Measurements from ENCODE around the gene BUB3. TPM values are rescaled to one million over a fixed set of nuclear protein-coding genes. Genes with fewer than 3 reads are reported as not detected.

The BUB3 gene
- total and polyA plus RNA-seq, 2 of the 4 experiments (the other 2 are of a cell fraction) = 215 to 384 TPM

GRCh38 chr10:123150271-123150985 is 3.8 kb upstream of the BUB3 start:
- no peak overlapping the region for H3K4ac ChIP-seq (ENCODE audit: low read depth, low read length)
- TF ChIP-seq FOS (IDR thresholded peaks at IDR 0.05; ENCODE audit: low read depth, low read length) (no peak), SMC3 (IDR thresholded peaks at IDR 0.05; ENCODE audit: low read depth, low read length) (no peak), CHD1 (IDR thresholded peaks at IDR 0.05; ENCODE audit: low read depth, low read length) (no peak), RFX5 (IDR thresholded peaks at IDR 0.05; ENCODE audit: low read depth, low read length) (no peak), POLR2A (IDR thresholded peaks at IDR 0.05; ENCODE audit: low read depth, low read length) (no peak), MXI1 (IDR thresholded peaks at IDR 0.05; ENCODE audit: borderline replicate concordance, low read depth, low read length) (no peak), RCOR1 (IDR thresholded peaks at IDR 0.05; ENCODE audit: insufficient replicate concordance, low read length) (no peak), RAD21 (IDR thresholded peaks at IDR 0.05; ENCODE audit: low read length) (no peak), NFE2L2 (IDR thresholded peaks at IDR 0.05; ENCODE audit: low read depth, low read length) (no peak)
- TF ChIP-seq, protein P1, sequence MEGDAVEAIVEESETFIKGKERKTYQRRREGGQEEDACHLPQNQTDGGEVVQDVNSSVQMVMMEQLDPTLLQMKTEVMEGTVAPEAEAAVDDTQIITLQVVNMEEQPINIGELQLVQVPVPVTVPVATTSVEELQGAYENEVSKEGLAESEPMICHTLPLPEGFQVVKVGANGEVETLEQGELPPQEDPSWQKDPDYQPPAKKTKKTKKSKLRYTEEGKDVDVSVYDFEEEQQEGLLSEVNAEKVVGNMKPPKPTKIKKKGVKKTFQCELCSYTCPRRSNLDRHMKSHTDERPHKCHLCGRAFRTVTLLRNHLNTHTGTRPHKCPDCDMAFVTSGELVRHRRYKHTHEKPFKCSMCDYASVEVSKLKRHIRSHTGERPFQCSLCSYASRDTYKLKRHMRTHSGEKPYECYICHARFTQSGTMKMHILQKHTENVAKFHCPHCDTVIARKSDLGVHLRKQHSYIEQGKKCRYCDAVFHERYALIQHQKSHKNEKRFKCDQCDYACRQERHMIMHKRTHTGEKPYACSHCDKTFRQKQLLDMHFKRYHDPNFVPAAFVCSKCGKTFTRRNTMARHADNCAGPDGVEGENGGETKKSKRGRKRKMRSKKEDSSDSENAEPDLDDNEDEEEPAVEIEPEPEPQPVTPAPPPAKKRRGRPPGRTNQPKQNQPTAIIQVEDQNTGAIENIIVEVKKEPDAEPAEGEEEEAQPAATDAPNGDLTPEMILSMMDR (conservative IDR thresholded peaks at IDR 0.05; ENCODE audit: low read depth, low read length) = no peak
- dilution Hi-C loops (cut with HindIII; ENCODE audit: low sequenced_read_pairs, unreplicated experiment) (no loop called here), in situ Hi-C loops (cut with MboI; ENCODE audit: low sequenced_read_pairs) (loop anchor here (25.0 kb wide), 2 partner anchors 288 to 1013 kb away; no protein-coding TSS in a partner anchor), intact Hi-C loops (cut with micrococcal nuclease) (loop anchor here (10.0 kb wide), 2 partner anchors 296 to 1264 kb away; partner anchors contain the start of gene OAT)
- no peak overlapping the region for H3K14ac ChIP-seq (replicated peaks; ENCODE audit: low read depth, low read length)
- ATAC-seq (ENCODE audit: low read depth) (no peak), DNase-seq (no peak)
- no peak overlapping the region for H2BK5ac ChIP-seq (ENCODE audit: low read depth, low read length, poor library complexity, severe bottlenecking)
- peak overlapping the region; percentile 24; the same call in 1 of the 2 replicates for H3K23ac ChIP-seq (ENCODE audit: low read depth, low read length)
- no peak overlapping the region for H2BK120ac ChIP-seq (ENCODE audit: low read depth, low read length)
- H3K56ac ChIP-seq (ENCODE audit: extremely low read depth, insufficient read depth, low read length) = no peak overlapping the region
- no peaks in the 10 kb centered on the region; the same call in 1 of the 2 replicates for H3K9me1 ChIP-seq (ENCODE audit: insufficient read depth, low read length)
- H3K36me3 ChIP-seq (ENCODE audit: control insufficient read depth, insufficient read depth, low read length) = no peaks in the 10 kb centered on the region
- peaks cover 3% of the 10 kb centered on the region; the same call in 1 of the 2 replicates for H3K9me3 ChIP-seq (ENCODE audit: control insufficient read depth, insufficient read depth, low read length)
- H3K4me3 ChIP-seq (ENCODE audit: insufficient read depth, low read depth, low read length) = no peak overlapping the region
- no peak overlapping the region for H4K5ac ChIP-seq (ENCODE audit: low read depth, low read length)
- peaks cover 67% of the 10 kb centered on the region for H3K27me3 ChIP-seq (ENCODE audit: control insufficient read depth, insufficient read depth, low read length)
- no peak overlapping the region for H3K18ac ChIP-seq (ENCODE audit: low read depth, low read length)
- H3K9ac ChIP-seq (ENCODE audit: low read depth, low read length) = no peak overlapping the region
- CTCF ChIA-PET = interaction anchor here (1.1 kb wide), 1 partner anchor 10 kb away, joined by 4 read pairs; no protein-coding TSS in a partner anchor
- peak overlapping the region; percentile 45 for H2AK9ac ChIP-seq (replicated peaks; ENCODE audit: low read depth, low read length, poor library complexity)
- no peak overlapping the region for H2BK15ac ChIP-seq (ENCODE audit: low read depth, low read length)
- peaks cover 9% of the 10 kb centered on the region for H4K20me1 ChIP-seq (ENCODE audit: insufficient read depth, low read length)
- no peak overlapping the region for H2AK5ac ChIP-seq (ENCODE audit: low read depth, low read length)
- no peak overlapping the region for H4K8ac ChIP-seq (ENCODE audit: low read depth in 2 of 2, low read length in 2 of 2)
- no peak overlapping the region for H4K91ac ChIP-seq (ENCODE audit: insufficient read depth, low read depth, low read length)
- peak overlapping the region; percentile 78 for H2AFZ ChIP-seq (replicated peaks; ENCODE audit: low read length, poor library complexity)
- WGBS, 2 experiments (ENCODE audit: extremely low coverage in 2 of 2, insufficient read length in 1 of 2) = 0% methylated on average over 2 of the region's 34 CpGs; no CpG with 5 or more reads in 1 of the 2 experiments
- peaks cover 0 to 7% of the 10 kb centered on the region in 2 experiments; a peak in 1 of 4 replicates for H3K79me1 ChIP-seq (ENCODE audit: low read depth in 1 of 2, low read length in 2 of 2)
- H3K27ac ChIP-seq (ENCODE audit: insufficient read depth, low read length) = no peak overlapping the region
- POLR2A ChIA-PET (ENCODE audit: unreplicated experiment) = no interaction called here
- BruUV-seq (replicated peaks) = no TSS peak
- peak overlapping the region; percentile 82; the same call in 1 of the 2 replicates for H3K4me2 ChIP-seq (ENCODE audit: low read depth, low read length)
- peaks cover 1% of the 10 kb centered on the region for H3K4me1 ChIP-seq (ENCODE audit: control insufficient read depth, insufficient read depth, low read length)
- H2BK20ac ChIP-seq (ENCODE audit: low read depth, low read length) = no peak overlapping the region

All from IMR-90 (cell line).